Heart right ventricle (tissue), 16 donors: ENCODE measurements around the gene NDUFS6. TPM values are rescaled to one million over a fixed set of nuclear protein-coding genes. Genes with fewer than 3 reads are reported as not detected.
"Not testable (repeated sequence)": the region's sequence is repeated elsewhere in the genome, so short reads cannot be mapped to it uniquely, and the experiment has no call there.

ENCODE experiments used
- ATAC-seq, 8 donors: fragments of 200-7000 bp; cut with Tn5 transposase; one replicate each; pipeline ENCODE4 v1.9.1; 2020; ENCODE audit warnings: mild to moderate bottlenecking in 8 of 8, moderate library complexity in 8 of 8, moderate number of reproducible peaks in 1 of 8
- DNase-seq, 2 donors: peaks; one replicate each; pipeline ENCODE4 v3.0.0-alpha.2; 2020
- H3K27ac ChIP-seq, 10 donors: fragments of 200-600 bp; sonication (generic) in 2 of 10; one replicate each; pipeline versions ENCODE4 v1.5.0 to v1.8.0; 2020 to 2022; ENCODE audit warnings: mild to moderate bottlenecking in 3 of 10
- H3K27me3 ChIP-seq, 7 donors: fragments of 200-600 bp; one replicate each; pipeline ENCODE4 v1.8.0; 2021 to 2022; ENCODE audit warnings: mild to moderate bottlenecking in 2 of 7
- H3K36me3 ChIP-seq, 9 donors: fragments of 200-600 bp; sonication (generic) in 1 of 9; one replicate each; pipeline versions ENCODE4 v1.5.0 to v1.8.0; 2020 to 2022; ENCODE audit warnings: mild to moderate bottlenecking in 2 of 9
- H3K4me1 ChIP-seq, 9 donors: fragments of 200-600 bp; sonication (generic) in 1 of 9; one replicate each; pipeline versions ENCODE4 v1.5.0 to v1.8.0; 2020 to 2022; ENCODE audit warnings: mild to moderate bottlenecking in 4 of 9
- H3K4me3 ChIP-seq, 10 donors: fragments of 200-600 bp; sonication (generic) in 2 of 10; one replicate each; pipeline versions ENCODE4 v1.5.0 to v1.8.0; 2020 to 2022; ENCODE audit warnings: mild to moderate bottlenecking in 7 of 10, moderate library complexity in 2 of 10
- H3K9me3 ChIP-seq, 11 donors: fragments of 200-600 bp in 10 of 11; sonication (generic) in 2 of 11; one replicate each; pipeline versions ENCODE4 v1.5.0 to v1.8.0; 2013 to 2022; ENCODE audit warnings: mild to moderate bottlenecking in 2 of 11, control low read depth in 1 of 11, moderate library complexity in 1 of 11
- CTCF ChIP-seq, 9 donors: fragments of 200-600 bp; sonication (generic) in 2 of 9; IDR thresholded peaks; one replicate each; pipeline versions ENCODE4 v1.5.0 to v1.8.0; 2021 to 2022; ENCODE audit warnings: antibody characterized with exemption in 9 of 9, mild to moderate bottlenecking in 5 of 9, moderate library complexity in 1 of 9
- WGBS, 2 donors: extraction: QIAGEN DNeasy Blood & Tissue Kit; methylation state at CpG; one replicate each; pipeline ENCODE4 v1.1.7; 2013; ENCODE audit warnings: inconsistent platforms in 1 of 2; 5-methylcytosine and 5-hydroxymethylcytosine counted together
- intact Hi-C, 10 donors: fragments of 100-400 bp; cut with DNase I; formaldehyde crosslinking; loops; one replicate each; pipeline versions ENCODE4 v1.11.1 to v1.14.2; 2022
- polyA plus RNA-seq, 2 donors: library from polyadenylated mRNA; stranded (reverse); fragments of 200-250 nt; gene quantifications; one replicate each; pipeline ENCODE4 v1.2.3, GENCODE V29; 2013
- total RNA-seq, 10 donors: library from RNA; stranded (reverse); fragmentation: NEBNext Ultra II Directional in 3 of 10; extraction: Animal tissue kit (Norgen Biotek cat#: 25700) in 3 of 10; gene quantifications; one replicate each; pipeline versions ENCODE4 v1.2.1 to v1.2.4, GENCODE V29; 2021 to 2023
- donor health status: Arrhythmogenic right ventricular cardiomyopathy.
- donor health status: ischemic (EF 13 %, LVEDD 7.1; RV severe dilation, severe dysfunction).
- donor health status: healthy with polysubstance abuse.
- donor health status: DM: no; HTN: yes; CAD: no.
- donor health status: DM: no; HTN: no; CAD: no.
- donor health status: ischemic (EF 25% LVEDD 6.9; RV normal size, moderate dysfunction).
- donor health status: ischemic (EF 25% LVEDD 5.7; RV mildly dilated, moderate dysfunction).
- donor health status: healthy.
- donor health status: DM: yes; HTN: yes; CAD: no.
- donor health status: Ischemic cardiomyopathy.
- donor health status: ischemic (EF 35%, LVEDD 5.7; RV mildly dilated, moderate dysfunction).
- donor health status: nonischemic (EF 11% LVEDD 7.7; RV severe dilation, severe dysfunction).
- donor health status: DM: yes; HTN: yes; CAD: no.
- donor health status: PGD.
- donor health status: ischemic (EF 29% LVEDD 5.4; RV normal size, mild dysfunction).
- donor health status: nonischemic (EF 23%, LVEDD 6.1; RV moderate dilation, normal function).

The NDUFS6 gene
- total and polyA plus RNA-seq, 12 donors: 60.2 to 198 (median 87.9) TPM

GRCh38 chr5:1797855-1798254 is 3.4 kb upstream of the NDUFS6 start:
- intact Hi-C loops: no loop called here
- ATAC-seq: no peak
- H3K27ac ChIP-seq: no peak overlapping the region
- no peak for DNase-seq
- H3K4me1 ChIP-seq: peaks cover 4 to 62% (median 30%) of the 10 kb centered on the region in 9 donors
- peaks cover 0 to 35% (median 3%) of the 10 kb centered on the region in 9 donors for H3K36me3 ChIP-seq
- H3K9me3 ChIP-seq: no peaks in the 10 kb centered on the region
- H3K27me3 ChIP-seq: no peaks in the 10 kb centered on the region
- TF ChIP-seq CTCF (IDR thresholded peaks at IDR 0.05): no peak
- no peak overlapping the region for H3K4me3 ChIP-seq
- 79 to 88% methylated on average over 11 of the region's 11 CpGs for WGBS, 2 donors

GRCh38 chr5:1798589-1798988 is 2.6 kb upstream of the NDUFS6 start:
- Histone ChIP-seq H3K36me3 (peaks cover 0 to 43% (median 4%) of the 10 kb centered on the region in 9 donors), H3K4me3 (peak overlapping the region in 9 of 10 donors; percentile 75 to 100 (median 92)), H3K4me1 (peaks cover 4 to 58% (median 32%) of the 10 kb centered on the region in 9 donors), H3K27ac (peak overlapping the region in 5 of 10 donors; percentile 84 to 95 (median 93))
- H3K9me3 ChIP-seq, intact Hi-C loops, H3K27me3 ChIP-seq, DNase-seq, ATAC-seq: not testable (repeated sequence)
- 84 to 86% methylated on average over 16 of the region's 16 CpGs for WGBS, 2 donors

DNA sequence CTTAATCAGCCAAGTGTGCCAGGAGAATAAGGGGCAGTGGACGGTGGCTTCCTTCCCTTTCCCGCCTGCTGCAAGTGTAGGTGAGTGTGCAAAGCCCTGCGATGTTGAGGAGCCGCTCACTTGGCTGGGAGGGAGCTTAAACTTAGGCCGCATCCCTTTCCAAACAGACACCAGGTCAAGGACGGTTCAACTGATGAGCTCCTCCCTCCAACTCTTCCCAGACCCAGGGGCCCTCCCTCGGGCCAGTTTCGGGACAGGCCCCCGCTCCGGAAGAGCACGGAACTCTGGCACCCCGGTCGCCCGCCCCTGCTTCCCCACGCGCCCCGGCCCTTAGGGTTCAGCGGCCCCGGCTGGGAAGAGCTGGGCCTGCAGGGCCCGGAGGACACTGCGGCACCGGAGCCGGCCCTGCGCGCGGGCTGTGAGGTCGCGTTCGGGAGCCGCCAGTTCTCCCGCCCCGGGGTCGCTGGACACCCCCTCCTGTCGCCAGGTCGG is 2.1 kb upstream of the NDUFS6 start:
- DNase-seq (no peak), ATAC-seq (peak; percentile 3 to 54 (median 10))
- no peaks in the 10 kb centered on the region for H3K9me3 ChIP-seq
- 1% methylated on average over 27 to 35 of the region's 35 CpGs for WGBS, 2 donors
- peaks cover 0 to 48% (median 6%) of the 10 kb centered on the region in 9 donors for H3K36me3 ChIP-seq
- H3K4me3 ChIP-seq: peak overlapping the region; percentile 75 to 100 (median 92)
- H3K27me3 ChIP-seq: no peaks in the 10 kb centered on the region
- H3K27ac ChIP-seq: peak overlapping the region in 9 of 10 donors; percentile 84 to 98 (median 92)
- no peak for TF ChIP-seq CTCF (IDR thresholded peaks at IDR 0.05)
- intact Hi-C loops: no loop called here
- H3K4me1 ChIP-seq: peaks cover 4 to 54% (median 36%) of the 10 kb centered on the region in 9 donors

DNA sequence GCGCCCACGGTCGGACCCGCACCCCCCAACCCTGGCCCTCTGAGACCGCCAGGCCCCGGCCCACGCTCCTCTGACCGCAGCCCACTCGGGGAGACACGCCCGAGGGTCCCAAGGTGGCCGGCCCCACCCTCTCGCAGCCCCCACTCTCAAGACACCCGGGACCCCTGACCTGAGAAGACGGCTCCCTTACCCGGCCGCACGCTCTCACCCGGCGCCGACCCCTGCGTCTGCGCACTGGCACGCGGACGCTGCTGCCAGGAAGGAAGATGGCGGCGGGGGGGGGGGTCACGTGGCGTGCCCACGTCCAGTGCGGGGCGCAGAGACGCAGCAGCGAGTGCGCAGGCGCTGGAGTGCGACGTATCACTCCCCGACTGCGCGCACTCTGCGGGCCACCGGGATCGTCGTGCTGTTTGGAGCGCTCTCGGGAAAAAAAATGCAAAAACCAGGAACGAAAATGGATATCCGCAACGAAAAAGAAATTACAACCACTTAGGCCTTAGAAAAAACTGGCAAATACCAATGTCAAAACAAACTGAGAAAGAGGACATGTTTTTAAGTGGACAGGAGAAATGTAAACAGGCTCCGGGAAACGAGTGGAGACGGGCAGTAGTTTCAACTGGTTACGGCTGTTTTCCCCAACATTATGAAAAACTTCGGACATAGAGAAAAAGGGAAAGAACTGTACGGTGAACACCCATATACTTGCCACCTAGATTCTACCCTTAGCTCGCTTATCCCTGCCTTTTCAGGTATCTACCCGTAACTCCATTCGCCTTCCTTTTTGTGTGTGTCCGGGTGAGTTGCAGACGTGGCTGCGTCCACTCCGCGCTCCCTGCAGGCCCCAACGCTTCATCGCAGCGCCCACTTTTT is 1.4 kb upstream of the NDUFS6 start, which contains the start of gene MRPL36:
Gene MRPL36 (minus strand): TSS at position 236 of the 870 bp plus-strand sequence. CDS start 902 bp downstream, outside the sequence.
- TF ChIP-seq CTCF (IDR thresholded peaks at IDR 0.05): peak in 1 of 9 donors; percentile 8
- Histone ChIP-seq H3K4me3 (peak within 1 kb of the TSS; percentile 75 to 100 (median 92)), H3K27ac (peak within 1 kb of the TSS; percentile 60 to 98 (median 92)), H3K36me3 (peaks cover 0 to 55% (median 6%) of the 10 kb centered on the region in 9 donors), H3K9me3 (no peaks in the 10 kb centered on the region), H3K4me1 (peaks cover 4 to 61% (median 39%) of the 10 kb centered on the region in 9 donors), H3K27me3 (no peaks in the 10 kb centered on the region)
- peak; percentile 94 to 96 for DNase-seq
- intact Hi-C loops: loop anchor here in 5 of 10 donors (5.0 to 10.0 kb wide), 4 partner anchors 82 to 147 kb away; partner anchors contain the start of gene IRX4 (in 4 of the 5)
- peak; percentile 86 to 96 (median 94) for ATAC-seq
- 2 to 3% methylated on average over 59 to 68 of the region's 68 CpGs for whole genome bisulfite sequencing, 2 donors
